Measurements from ENCODE around the gene GSTA4. TPM values are rescaled to one million over a fixed set of nuclear protein-coding genes. Genes with fewer than 3 reads are reported as not detected.

The GSTA4 gene
- total and polyA plus RNA-seq, 2 of the 13 experiments (the other 11 are each of a cell fraction or from before 2014, with no cell fraction given): 34.1 to 53.6 TPM

- TF ChIP-seq, protein P1, sequence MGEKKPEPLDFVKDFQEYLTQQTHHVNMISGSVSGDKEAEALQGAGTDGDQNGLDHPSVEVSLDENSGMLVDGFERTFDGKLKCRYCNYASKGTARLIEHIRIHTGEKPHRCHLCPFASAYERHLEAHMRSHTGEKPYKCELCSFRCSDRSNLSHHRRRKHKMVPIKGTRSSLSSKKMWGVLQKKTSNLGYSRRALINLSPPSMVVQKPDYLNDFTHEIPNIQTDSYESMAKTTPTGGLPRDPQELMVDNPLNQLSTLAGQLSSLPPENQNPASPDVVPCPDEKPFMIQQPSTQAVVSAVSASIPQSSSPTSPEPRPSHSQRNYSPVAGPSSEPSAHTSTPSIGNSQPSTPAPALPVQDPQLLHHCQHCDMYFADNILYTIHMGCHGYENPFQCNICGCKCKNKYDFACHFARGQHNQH (CRISPR knock-in tag; IDR thresholded peaks at IDR 0.05): no peak
- TF ChIP-seq ZNF724P (CRISPR knock-in tag; IDR thresholded peaks at IDR 0.05; ENCODE audit: borderline replicate concordance): no peak
- no peak for TF ChIP-seq ZNF839 (CRISPR knock-in tag; IDR thresholded peaks at IDR 0.05; ENCODE audit: borderline replicate concordance)
- no peak for TF ChIP-seq ZNF746 (CRISPR knock-in tag; IDR thresholded peaks at IDR 0.05)
- no peak for TF ChIP-seq ELK4 (CRISPR knock-in tag; IDR thresholded peaks at IDR 0.05; ENCODE audit: borderline replicate concordance)
- TF ChIP-seq KDM2A (CRISPR knock-in tag; IDR thresholded peaks at IDR 0.05; ENCODE audit: borderline replicate concordance, low read depth): no peak
- TF ChIP-seq SMC3 (IDR thresholded peaks at IDR 0.05; ENCODE audit: low read length): no peak
- no peak for TF ChIP-seq GFI1 (CRISPR knock-in tag; IDR thresholded peaks at IDR 0.05; ENCODE audit: borderline replicate concordance)
- 0 out of 2 replicates have a peak, but pooled peaks have one; percentile 81 for TF ChIP-seq PAX8 (CRISPR knock-in tag; IDR thresholded peaks at IDR 0.05; ENCODE audit: borderline replicate concordance)
- no peak for TF ChIP-seq MLX (CRISPR knock-in tag; IDR thresholded peaks at IDR 0.05)
- TF ChIP-seq RFXAP (CRISPR knock-in tag; IDR thresholded peaks at IDR 0.05; ENCODE audit: borderline replicate concordance): no peak
- no peak for TF ChIP-seq GLI4 (CRISPR knock-in tag; IDR thresholded peaks at IDR 0.05; ENCODE audit: borderline replicate concordance)
- TF ChIP-seq ZSCAN25 (CRISPR knock-in tag; IDR thresholded peaks at IDR 0.05): no peak
- no peak for TF ChIP-seq ETS1 (CRISPR knock-in tag; IDR thresholded peaks at IDR 0.05)
- TF ChIP-seq SMARCC2 (IDR thresholded peaks at IDR 0.05): no peak
- TF ChIP-seq, protein P2, sequence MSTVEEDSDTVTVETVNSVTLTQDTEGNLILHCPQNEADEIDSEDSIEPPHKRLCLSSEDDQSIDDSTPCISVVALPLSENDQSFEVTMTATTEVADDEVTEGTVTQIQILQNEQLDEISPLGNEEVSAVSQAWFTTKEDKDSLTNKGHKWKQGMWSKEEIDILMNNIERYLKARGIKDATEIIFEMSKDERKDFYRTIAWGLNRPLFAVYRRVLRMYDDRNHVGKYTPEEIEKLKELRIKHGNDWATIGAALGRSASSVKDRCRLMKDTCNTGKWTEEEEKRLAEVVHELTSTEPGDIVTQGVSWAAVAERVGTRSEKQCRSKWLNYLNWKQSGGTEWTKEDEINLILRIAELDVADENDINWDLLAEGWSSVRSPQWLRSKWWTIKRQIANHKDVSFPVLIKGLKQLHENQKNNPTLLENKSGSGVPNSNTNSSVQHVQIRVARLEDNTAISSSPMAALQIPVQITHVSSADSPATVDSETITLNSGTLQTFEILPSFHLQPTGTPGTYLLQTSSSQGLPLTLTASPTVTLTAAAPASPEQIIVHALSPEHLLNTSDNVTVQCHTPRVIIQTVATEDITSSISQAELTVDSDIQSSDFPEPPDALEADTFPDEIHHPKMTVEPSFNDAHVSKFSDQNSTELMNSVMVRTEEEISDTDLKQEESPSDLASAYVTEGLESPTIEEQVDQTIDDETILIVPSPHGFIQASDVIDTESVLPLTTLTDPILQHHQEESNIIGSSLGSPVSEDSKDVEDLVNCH (CRISPR knock-in tag; IDR thresholded peaks at IDR 0.05): no peak
- no peak for TF ChIP-seq MEIS1 (CRISPR knock-in tag; IDR thresholded peaks at IDR 0.05; ENCODE audit: borderline replicate concordance)
- TF ChIP-seq HNF4G (IDR thresholded peaks at IDR 0.05; ENCODE audit: borderline replicate concordance, low read depth, low read length): no peak
- no peak for TF ChIP-seq HNF4G (CRISPR knock-in tag; IDR thresholded peaks at IDR 0.05; ENCODE audit: borderline replicate concordance, low read depth)
- TF ChIP-seq ZNF121 (CRISPR knock-in tag; IDR thresholded peaks at IDR 0.05): no peak
- TF ChIP-seq AGO1 (IDR thresholded peaks at IDR 0.05; ENCODE audit: low read depth, low read length, poor library complexity, severe bottlenecking): no peak
- no peak for TF ChIP-seq ZNF841 (CRISPR knock-in tag; IDR thresholded peaks at IDR 0.05; ENCODE audit: borderline replicate concordance)
These were observed 849 bp downstream of the GSTA4 start (continued) for GRCh38 chr6:52994031-52994838.
